Fibroblast of lung (primary cell): ENCODE data around the gene ASAP3.

Experiments used
- EZH2 ChIP-seq: IDR thresholded peaks from 2 replicates; pipeline ENCODE4 v1.5.1; 2012; ENCODE audit warnings: low read length, control low read depth, mild to moderate bottlenecking; ENCODE audit errors: missing control alignments
- TF ChIP-seq, protein P1 (sequence below), 2 donors: IDR thresholded peaks in 1 of 2; conservative IDR thresholded peaks in 1 of 2; 1 replicate in 1 of 2; 2 replicates in 1 of 2; pipeline ENCODE4 v1.5.1; 2011 to 2012; ENCODE audit warnings: low read length in 2 of 2, control low read depth in 1 of 2, inconsistent platforms in 1 of 2, low read depth in 1 of 2, mild to moderate bottlenecking in 1 of 2

DNA sequence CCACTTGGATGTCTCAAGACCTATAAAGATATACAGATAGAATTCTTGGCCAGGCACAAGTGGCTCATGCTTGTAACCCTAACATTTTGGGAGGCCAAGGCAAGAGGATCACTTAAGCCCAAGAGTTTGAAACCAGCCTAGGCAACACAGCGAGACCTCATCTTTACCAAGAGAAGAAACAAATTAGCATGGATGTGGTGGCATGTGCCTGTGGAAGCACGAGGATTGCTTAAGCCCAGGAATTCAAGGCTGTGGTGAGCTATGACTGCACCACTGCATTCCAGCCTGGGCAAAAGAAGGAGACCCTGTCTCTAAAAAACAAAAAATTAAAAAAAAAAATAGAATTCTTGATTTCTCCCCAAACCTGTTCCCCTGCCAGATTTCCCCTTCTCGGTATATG, 8.3 kb downstream of the ASAP3 start:
- TF ChIP-seq, protein P1, sequence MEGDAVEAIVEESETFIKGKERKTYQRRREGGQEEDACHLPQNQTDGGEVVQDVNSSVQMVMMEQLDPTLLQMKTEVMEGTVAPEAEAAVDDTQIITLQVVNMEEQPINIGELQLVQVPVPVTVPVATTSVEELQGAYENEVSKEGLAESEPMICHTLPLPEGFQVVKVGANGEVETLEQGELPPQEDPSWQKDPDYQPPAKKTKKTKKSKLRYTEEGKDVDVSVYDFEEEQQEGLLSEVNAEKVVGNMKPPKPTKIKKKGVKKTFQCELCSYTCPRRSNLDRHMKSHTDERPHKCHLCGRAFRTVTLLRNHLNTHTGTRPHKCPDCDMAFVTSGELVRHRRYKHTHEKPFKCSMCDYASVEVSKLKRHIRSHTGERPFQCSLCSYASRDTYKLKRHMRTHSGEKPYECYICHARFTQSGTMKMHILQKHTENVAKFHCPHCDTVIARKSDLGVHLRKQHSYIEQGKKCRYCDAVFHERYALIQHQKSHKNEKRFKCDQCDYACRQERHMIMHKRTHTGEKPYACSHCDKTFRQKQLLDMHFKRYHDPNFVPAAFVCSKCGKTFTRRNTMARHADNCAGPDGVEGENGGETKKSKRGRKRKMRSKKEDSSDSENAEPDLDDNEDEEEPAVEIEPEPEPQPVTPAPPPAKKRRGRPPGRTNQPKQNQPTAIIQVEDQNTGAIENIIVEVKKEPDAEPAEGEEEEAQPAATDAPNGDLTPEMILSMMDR (conservative IDR thresholded peaks at IDR 0.05 in 1 of 2, IDR thresholded peaks at IDR 0.05 in 1 of 2; ENCODE audit: low read depth in 1 of 2, low read length in 2 of 2) = no peak
- TF ChIP-seq EZH2 = no peak
